ENCODE data around the gene C2orf92. TPM values are rescaled to one million over a fixed set of nuclear protein-coding genes. Genes with fewer than 3 reads are reported as not detected.

C2orf92 gene
- total and polyA plus RNA-seq, 7 donors = 2.9 to 22.7 (median 6.0) TPM; not detected in 2

DNA sequence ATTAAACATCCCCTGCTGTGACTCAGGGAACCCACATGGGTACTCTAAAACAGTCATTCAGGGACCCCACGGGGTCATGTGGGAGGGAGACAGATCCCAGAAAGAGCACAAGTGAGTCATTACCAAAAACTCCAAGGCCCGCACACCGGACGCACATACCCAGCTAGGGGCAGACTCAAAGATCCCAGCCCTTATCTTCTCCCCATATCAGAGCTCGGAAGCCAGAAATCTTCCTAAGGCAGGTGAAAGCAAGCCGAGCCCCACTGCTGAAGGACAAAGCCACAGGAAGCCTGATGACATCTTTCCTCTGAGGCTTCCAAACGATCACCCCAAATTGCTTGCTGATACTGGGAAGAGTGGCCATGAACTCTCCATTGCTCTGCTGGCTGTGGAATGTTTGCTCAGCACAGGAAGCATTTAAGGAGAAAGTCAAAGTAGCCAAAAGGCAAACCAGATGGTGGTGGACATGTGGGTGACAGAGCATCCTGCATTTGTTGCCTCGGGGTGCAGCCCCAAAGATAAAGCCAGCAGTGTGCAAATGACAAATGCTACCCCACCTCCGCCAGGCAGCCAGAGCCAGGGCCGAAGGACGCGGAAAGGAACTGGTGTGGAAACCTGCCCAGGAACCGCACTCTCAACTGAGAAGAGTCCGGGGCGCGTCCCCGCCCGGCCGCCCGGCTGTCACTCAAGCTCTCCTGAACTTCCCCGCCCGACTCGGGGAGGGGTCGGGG lies 6.5 kb upstream of the C2orf92 start:
- intact Hi-C loops (cut with DNase I) = loop anchor here (1.0 to 10.0 kb wide), 4 partner anchors 17 to 1131 kb away; partner anchors contain the start of genes COA5, COX5B and UNC50
- DNase-seq = peak; percentile 87
- H3K9me3 ChIP-seq = no peaks in the 10 kb centered on the region
- TF ChIP-seq, protein P1, sequence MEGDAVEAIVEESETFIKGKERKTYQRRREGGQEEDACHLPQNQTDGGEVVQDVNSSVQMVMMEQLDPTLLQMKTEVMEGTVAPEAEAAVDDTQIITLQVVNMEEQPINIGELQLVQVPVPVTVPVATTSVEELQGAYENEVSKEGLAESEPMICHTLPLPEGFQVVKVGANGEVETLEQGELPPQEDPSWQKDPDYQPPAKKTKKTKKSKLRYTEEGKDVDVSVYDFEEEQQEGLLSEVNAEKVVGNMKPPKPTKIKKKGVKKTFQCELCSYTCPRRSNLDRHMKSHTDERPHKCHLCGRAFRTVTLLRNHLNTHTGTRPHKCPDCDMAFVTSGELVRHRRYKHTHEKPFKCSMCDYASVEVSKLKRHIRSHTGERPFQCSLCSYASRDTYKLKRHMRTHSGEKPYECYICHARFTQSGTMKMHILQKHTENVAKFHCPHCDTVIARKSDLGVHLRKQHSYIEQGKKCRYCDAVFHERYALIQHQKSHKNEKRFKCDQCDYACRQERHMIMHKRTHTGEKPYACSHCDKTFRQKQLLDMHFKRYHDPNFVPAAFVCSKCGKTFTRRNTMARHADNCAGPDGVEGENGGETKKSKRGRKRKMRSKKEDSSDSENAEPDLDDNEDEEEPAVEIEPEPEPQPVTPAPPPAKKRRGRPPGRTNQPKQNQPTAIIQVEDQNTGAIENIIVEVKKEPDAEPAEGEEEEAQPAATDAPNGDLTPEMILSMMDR (IDR thresholded peaks at IDR 0.05) = no peak
- TF ChIP-seq EP300 (IDR thresholded peaks at IDR 0.05) (no peak), POLR2A (IDR thresholded peaks at IDR 0.05) (no peak), POLR2AphosphoS5 (IDR thresholded peaks at IDR 0.05) (peak in 3 of 4 donors; percentile 15 to 70 (median 55))
- H3K4me3 ChIP-seq = peak overlapping the region; percentile 65 to 83 (median 76)
- peaks cover 0 to 38% (median 28%) of the 10 kb centered on the region in 4 donors for H3K4me1 ChIP-seq
- peak overlapping the region; percentile 93 to 98 (median 97) for H3K27ac ChIP-seq
- H3K27me3 ChIP-seq = no peaks in the 10 kb centered on the region
- 0 to 1% methylated on average over 24 of the region's 24 CpGs for WGBS, 2 donors
- peaks cover 6 to 24% (median 9%) of the 10 kb centered on the region in 4 donors for H3K36me3 ChIP-seq

DNA sequence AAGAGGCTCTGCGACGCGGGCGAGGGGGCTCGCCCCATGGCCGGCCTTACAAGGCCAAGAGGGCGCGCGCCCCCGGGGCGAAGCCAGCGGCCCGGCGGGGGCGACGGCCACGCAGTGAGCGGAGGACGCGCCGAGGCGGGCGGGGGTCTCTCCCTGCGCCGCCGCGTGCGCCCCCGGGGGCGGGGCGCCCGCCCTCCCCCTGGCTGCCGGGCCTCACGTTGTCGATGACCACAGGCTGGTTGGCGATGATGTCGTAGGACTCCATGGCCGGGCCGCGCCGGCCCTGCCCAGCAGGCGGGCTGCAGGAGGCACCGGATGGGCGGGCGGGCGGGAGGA lies 5.9 kb upstream of the C2orf92 start:
- no peak for DNase-seq
- H3K27me3 ChIP-seq = no peaks in the 10 kb centered on the region
- H3K4me1 ChIP-seq = peaks cover 0 to 38% (median 28%) of the 10 kb centered on the region in 4 donors
- no peaks in the 10 kb centered on the region for H3K9me3 ChIP-seq
- TF ChIP-seq EP300 (IDR thresholded peaks at IDR 0.05) (no peak), POLR2A (IDR thresholded peaks at IDR 0.05) (no peak), POLR2AphosphoS5 (IDR thresholded peaks at IDR 0.05) (no peak)
- TF ChIP-seq, protein P1 (IDR thresholded peaks at IDR 0.05) = no peak
- peaks cover under 1 to 19% (median 5%) of the 10 kb centered on the region in 4 donors for H3K36me3 ChIP-seq
- intact Hi-C loops (cut with DNase I) = loop anchor here (1.0 to 10.0 kb wide), 4 partner anchors 17 to 1131 kb away; partner anchors contain the start of genes COA5, COX5B and UNC50
- peak overlapping the region; percentile 93 to 98 (median 97) for H3K27ac ChIP-seq
- peak overlapping the region; percentile 65 to 83 (median 76) for H3K4me3 ChIP-seq
- 0 to 1% methylated on average over 46 of the region's 46 CpGs for WGBS, 2 donors

DNA sequence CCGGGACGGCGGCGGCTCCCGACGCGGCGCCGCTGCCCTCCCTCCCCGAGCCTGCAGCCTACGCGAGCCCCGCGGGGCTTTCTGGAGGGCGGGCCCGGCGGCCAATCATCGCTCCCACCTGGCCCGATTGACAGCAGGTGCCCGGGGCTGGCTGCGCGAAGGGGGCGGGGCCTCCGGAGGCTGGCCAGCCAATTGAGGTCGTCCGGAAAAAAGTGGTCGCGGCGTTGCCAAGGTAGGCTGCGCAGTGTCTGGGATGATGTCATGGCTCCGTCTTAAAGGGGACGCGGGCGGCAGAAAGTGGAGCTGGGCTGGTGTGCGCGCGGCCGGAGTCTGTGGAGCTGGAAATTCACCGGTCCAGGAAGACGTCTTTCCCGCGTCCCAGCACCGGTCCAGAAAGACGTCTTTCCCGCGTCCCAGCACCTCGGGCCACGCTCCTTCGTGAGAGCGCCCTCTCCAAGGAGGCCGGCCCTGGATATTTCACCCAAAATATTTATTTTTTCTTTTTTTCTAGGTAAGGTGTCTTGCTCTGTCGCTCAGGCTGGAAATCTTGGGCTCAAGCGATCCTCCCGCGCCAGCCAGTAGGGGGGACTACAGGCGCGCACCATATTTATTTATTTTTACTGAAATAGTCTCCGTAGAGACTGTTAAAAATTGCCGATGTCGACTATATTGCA lies 5.4 kb upstream of the C2orf92 start, which contains the start of gene ACTR1B:
TSS of gene ACTR1B (minus strand) at position 83 of the 674 bp plus-strand sequence. CDS start 154 bp downstream, outside the sequence.
- peak within 1 kb of the TSS; percentile 93 to 98 (median 97) for H3K27ac ChIP-seq
- TF ChIP-seq, protein P1 (IDR thresholded peaks at IDR 0.05) = peak; percentile 62 to 72 (median 64)
- peak; percentile 62 to 82 for TF ChIP-seq POLR2A (IDR thresholded peaks at IDR 0.05)
- TF ChIP-seq POLR2AphosphoS5 (IDR thresholded peaks at IDR 0.05) = peak; percentile 80 to 97 (median 82)
- TF ChIP-seq EP300 (IDR thresholded peaks at IDR 0.05) = peak in 1 of 4 donors; percentile 66

DNA sequence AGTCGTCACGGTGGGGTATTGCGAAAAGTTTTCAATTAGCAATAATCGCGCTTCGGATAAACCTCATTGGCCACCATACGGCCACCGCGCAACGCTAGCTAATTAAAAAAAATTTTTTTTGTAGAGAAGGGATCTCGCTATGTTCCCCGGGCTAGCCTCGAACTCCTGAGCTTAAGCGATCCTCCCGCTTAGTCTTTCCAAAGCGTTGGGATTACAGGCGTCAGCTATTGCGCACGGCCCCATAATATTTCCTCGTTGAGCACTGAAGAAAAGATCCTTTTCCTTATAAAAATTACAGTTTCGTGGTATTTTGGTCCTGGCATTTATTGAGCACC lies 4.9 kb upstream of the C2orf92 start:
- intact Hi-C loops (cut with DNase I) = loop anchor here (1.0 to 10.0 kb wide), 3 partner anchors 33 to 1132 kb away; partner anchors contain the start of genes COA5 and UNC50
- TF ChIP-seq POLR2AphosphoS5 (IDR thresholded peaks at IDR 0.05) (no peak), EP300 (IDR thresholded peaks at IDR 0.05) (no peak), POLR2A (IDR thresholded peaks at IDR 0.05) (no peak)
- TF ChIP-seq, protein P1 (IDR thresholded peaks at IDR 0.05) = peak in 1 of 4 experiments; percentile 5
- WGBS, 2 donors = 4 to 8% methylated on average over 21 of the region's 21 CpGs
- no peak for DNase-seq
- H3K4me3 ChIP-seq = peak overlapping the region; percentile 56 to 83 (median 76)
- peak overlapping the region; percentile 93 to 98 (median 97) for H3K27ac ChIP-seq
- peaks cover 0 to 38% (median 28%) of the 10 kb centered on the region in 4 donors for H3K4me1 ChIP-seq
- H3K27me3 ChIP-seq = no peaks in the 10 kb centered on the region
- no peaks in the 10 kb centered on the region for H3K9me3 ChIP-seq
- peaks cover 0 to 9% (median 0%) of the 10 kb centered on the region in 4 donors for H3K36me3 ChIP-seq

More for the DNA sequence above, 5.4 kb upstream of the C2orf92 start, which contains the start of gene ACTR1B:
- intact Hi-C loops (cut with DNase I) = loop anchor here (1.0 to 10.0 kb wide), 5 partner anchors 18 to 1132 kb away; partner anchors contain the start of genes COA5, COX5B and UNC50
- Histone ChIP-seq H3K4me3 (peak within 1 kb of the TSS; percentile 65 to 83 (median 76)), H3K27me3 (no peaks in the 10 kb centered on the region), H3K36me3 (peaks cover 0 to 14% (median under 1%) of the 10 kb centered on the region in 4 donors), H3K9me3 (no peaks in the 10 kb centered on the region), H3K4me1 (peaks cover 0 to 38% (median 28%) of the 10 kb centered on the region in 4 donors)
- 0 to 1% methylated on average over 60 of the region's 60 CpGs for whole genome bisulfite sequencing, 2 donors
- DNase-seq = peak; percentile 99

All from sigmoid colon (tissue), 7 donors.